Tibial nerve (tissue), 4 donors: Measurements from ENCODE around the gene FCAMR. TPM values are rescaled to one million over a fixed set of nuclear protein-coding genes. Genes with fewer than 3 reads are reported as not detected.

Experiments
- DNase-seq, 2 donors: peaks; one replicate each; pipeline ENCODE4 v3.0.0-alpha.2; 2019; ENCODE audit warnings: low spot score in 2 of 2
- H3K27ac ChIP-seq, 4 donors: fragments of 200-600 bp; sonication (generic) in 3 of 4; one replicate each; pipeline ENCODE4 v1.5.1; 2017 to 2019; ENCODE audit warnings: mild to moderate bottlenecking in 1 of 4
- H3K27me3 ChIP-seq, 2 donors: fragments of 200-600 bp; sonication (generic) in 1 of 2; one replicate each; pipeline versions ENCODE4 v1.5.1 to v1.6.0; 2017 to 2019
- H3K36me3 ChIP-seq, 3 donors: fragments of 200-600 bp; sonication (generic); one replicate each; pipeline ENCODE4 v1.5.1; 2018 to 2019
- H3K4me1 ChIP-seq, 4 donors: fragments of 200-600 bp; sonication (generic) in 3 of 4; one replicate each; pipeline ENCODE4 v1.5.1; 2017 to 2019
- H3K4me3 ChIP-seq, 4 donors: fragments of 200-600 bp; sonication (generic) in 3 of 4; one replicate each; pipeline ENCODE4 v1.5.1; 2017 to 2019; ENCODE audit warnings: mild to moderate bottlenecking in 1 of 4, moderate library complexity in 1 of 4
- H3K9me3 ChIP-seq, 4 donors: fragments of 200-600 bp; sonication (generic) in 3 of 4; one replicate each; pipeline ENCODE4 v1.5.1; 2017 to 2019
- EP300 ChIP-seq, 2 donors: sonication (generic); formaldehyde crosslinking; IDR thresholded peaks; one replicate each; pipeline ENCODE4 v1.6.1; 2017; ENCODE audit warnings: antibody characterized with exemption in 2 of 2, mild to moderate bottlenecking in 1 of 2
- POLR2A ChIP-seq, 2 donors: fragments of 450-650 bp; IDR thresholded peaks; one replicate each; pipeline ENCODE4 v1.6.1; 2017; ENCODE audit warnings: antibody characterized with exemption in 2 of 2, mild to moderate bottlenecking in 2 of 2, moderate library complexity in 2 of 2
- WGBS, 2 donors: methylation state at CpG; one replicate each; pipeline ENCODE4 v1.1.5; 2018; 5-methylcytosine and 5-hydroxymethylcytosine counted together
- total RNA-seq, 4 donors: library from RNA; depleted of rRNA; stranded (reverse); fragments of >200 nt; gene quantifications; one replicate each; pipeline ENCODE4 v1.1.0, GENCODE V29; 2016
- TF ChIP-seq, protein P1 (sequence below), 5 experiments: fragments of 200-600 bp in 3 of 5; fragments of 450-650 bp in 2 of 5; sonication (generic) in 3 of 5; IDR thresholded peaks; one replicate each; pipeline ENCODE4 v1.5.1; 2016 to 2019; ENCODE audit warnings: antibody characterized with exemption in 5 of 5, mild to moderate bottlenecking in 3 of 5, moderate library complexity in 2 of 5

Gene FCAMR
- total RNA-seq, 4 donors from 2014 or later, result not detected

DNA sequence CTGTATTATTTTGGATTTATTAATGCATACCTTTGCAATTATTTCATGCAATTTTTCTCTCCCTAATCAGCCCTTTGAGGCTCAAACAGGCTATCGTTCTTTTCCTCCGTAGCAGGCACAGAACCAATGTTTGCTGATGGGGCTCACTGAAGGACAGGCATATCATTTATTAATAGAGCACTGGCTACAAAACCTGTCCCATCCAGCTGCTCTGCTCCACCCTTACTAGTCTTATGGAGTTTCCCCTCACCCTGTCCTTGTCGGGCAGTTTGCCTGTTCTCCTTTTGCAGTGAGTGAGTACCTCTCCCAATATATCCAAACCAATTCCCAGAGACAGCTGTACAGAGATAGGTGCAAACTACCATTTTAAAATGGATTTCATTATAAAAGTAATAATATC, 16.6 kb upstream of the FCAMR start:
- no peaks in the 10 kb centered on the region for H3K27me3 ChIP-seq
- H3K9me3 ChIP-seq, result no peaks in the 10 kb centered on the region
- TF ChIP-seq EP300 (IDR thresholded peaks at IDR 0.05) (no peak), POLR2A (IDR thresholded peaks at IDR 0.05) (no peak)
- TF ChIP-seq, protein P1, sequence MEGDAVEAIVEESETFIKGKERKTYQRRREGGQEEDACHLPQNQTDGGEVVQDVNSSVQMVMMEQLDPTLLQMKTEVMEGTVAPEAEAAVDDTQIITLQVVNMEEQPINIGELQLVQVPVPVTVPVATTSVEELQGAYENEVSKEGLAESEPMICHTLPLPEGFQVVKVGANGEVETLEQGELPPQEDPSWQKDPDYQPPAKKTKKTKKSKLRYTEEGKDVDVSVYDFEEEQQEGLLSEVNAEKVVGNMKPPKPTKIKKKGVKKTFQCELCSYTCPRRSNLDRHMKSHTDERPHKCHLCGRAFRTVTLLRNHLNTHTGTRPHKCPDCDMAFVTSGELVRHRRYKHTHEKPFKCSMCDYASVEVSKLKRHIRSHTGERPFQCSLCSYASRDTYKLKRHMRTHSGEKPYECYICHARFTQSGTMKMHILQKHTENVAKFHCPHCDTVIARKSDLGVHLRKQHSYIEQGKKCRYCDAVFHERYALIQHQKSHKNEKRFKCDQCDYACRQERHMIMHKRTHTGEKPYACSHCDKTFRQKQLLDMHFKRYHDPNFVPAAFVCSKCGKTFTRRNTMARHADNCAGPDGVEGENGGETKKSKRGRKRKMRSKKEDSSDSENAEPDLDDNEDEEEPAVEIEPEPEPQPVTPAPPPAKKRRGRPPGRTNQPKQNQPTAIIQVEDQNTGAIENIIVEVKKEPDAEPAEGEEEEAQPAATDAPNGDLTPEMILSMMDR (IDR thresholded peaks at IDR 0.05), result no peak
- no peaks in the 10 kb centered on the region for H3K36me3 ChIP-seq
- no peak overlapping the region for H3K27ac ChIP-seq
- no peak overlapping the region for H3K4me3 ChIP-seq
- 60 to 62% methylated on average over 3 of the region's 3 CpGs for WGBS, 2 donors
- H3K4me1 ChIP-seq, result no peaks in the 10 kb centered on the region
- DNase-seq, result no peak

DNA sequence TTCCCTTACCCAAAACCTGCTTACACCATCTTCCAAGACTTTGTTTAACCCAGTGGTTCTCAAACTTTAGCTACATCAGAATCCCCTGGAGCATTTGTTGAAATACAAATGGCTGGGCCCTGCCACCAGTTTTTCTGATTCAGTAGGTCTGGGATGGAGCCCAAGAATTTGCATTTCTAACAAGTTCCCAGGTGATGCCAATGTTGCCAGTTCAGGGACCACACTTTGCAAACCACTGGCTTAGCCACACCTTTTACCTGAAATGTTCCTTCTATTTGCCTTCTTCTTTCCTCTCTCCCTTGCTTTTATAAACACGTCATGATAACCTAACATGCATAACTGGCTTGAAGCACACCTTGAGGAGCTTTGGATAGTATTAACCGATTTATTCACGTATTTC, 16.1 kb upstream of the FCAMR start:
- no peak for DNase-seq
- TF ChIP-seq POLR2A (IDR thresholded peaks at IDR 0.05), result no peak
- TF ChIP-seq, protein P1 (IDR thresholded peaks at IDR 0.05), result no peak
- TF ChIP-seq EP300 (IDR thresholded peaks at IDR 0.05), result no peak
- Histone ChIP-seq H3K4me3 (no peak overlapping the region), H3K4me1 (no peaks in the 10 kb centered on the region), H3K36me3 (no peaks in the 10 kb centered on the region), H3K27ac (no peak overlapping the region), H3K27me3 (no peaks in the 10 kb centered on the region), H3K9me3 (no peaks in the 10 kb centered on the region)
- 82 to 87% methylated on average over 3 of the region's 3 CpGs for WGBS, 2 donors

DNA sequence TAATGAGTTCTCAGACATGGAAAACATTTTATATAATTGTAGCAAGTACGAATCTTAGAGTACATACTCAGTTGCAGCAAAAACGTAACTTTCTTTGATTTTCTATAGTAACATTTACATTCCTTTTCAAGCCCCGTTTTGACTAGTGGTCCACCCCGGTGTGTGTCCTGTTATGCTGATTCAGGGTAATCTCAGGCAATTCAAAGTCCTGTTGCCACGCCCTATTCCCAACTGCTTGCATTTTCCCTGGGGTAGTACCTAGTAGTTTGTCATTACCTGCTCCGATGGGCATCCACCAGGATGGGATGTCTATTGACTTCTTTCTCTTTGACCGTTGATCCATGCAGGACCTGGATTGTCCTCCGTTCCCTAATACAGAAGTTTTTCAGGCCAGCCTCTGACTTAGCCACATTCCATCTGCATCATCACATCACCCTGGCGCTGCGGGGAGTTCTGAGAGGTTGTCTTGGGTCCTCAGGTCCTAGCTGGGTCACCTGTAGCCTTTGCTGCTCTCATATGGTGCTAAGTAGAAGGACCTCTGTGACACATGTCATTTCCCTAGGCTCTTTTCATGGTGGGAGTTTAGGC, 15.0 kb upstream of the FCAMR start:
- Histone ChIP-seq H3K27me3 (no peaks in the 10 kb centered on the region), H3K36me3 (no peaks in the 10 kb centered on the region), H3K9me3 (no peaks in the 10 kb centered on the region), H3K4me3 (no peak overlapping the region), H3K4me1 (no peaks in the 10 kb centered on the region), H3K27ac (no peak overlapping the region)
- 62 to 65% methylated on average over 10 of the region's 10 CpGs for WGBS, 2 donors
- TF ChIP-seq, protein P1 (IDR thresholded peaks at IDR 0.05), result no peak
- TF ChIP-seq EP300 (IDR thresholded peaks at IDR 0.05) (no peak), POLR2A (IDR thresholded peaks at IDR 0.05) (no peak)
- DNase-seq, result no peak

DNA sequence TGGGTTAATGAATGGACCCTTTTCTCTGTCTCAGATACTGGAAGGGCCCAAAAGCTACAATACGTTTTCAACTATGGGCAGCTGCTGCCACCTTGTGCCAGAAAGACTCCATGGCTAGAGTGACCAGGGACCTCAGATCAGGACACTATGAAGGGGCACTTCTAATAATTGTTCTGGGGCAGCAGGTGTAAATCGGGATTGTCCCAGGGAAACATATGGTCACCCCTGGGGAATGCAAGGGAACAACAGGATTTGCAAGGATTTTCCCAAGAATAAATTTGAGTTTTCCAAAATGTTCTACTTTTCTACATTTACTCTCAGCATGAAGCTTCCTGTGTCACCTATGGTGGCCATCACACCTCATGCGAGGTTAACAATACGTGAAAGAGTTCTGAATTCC, 12.0 kb upstream of the FCAMR start:
- DNase-seq, result peak in 1 of 2 donors; percentile 57
- no peaks in the 10 kb centered on the region for H3K4me1 ChIP-seq
- H3K27me3 ChIP-seq, result no peaks in the 10 kb centered on the region
- H3K4me3 ChIP-seq, result no peak overlapping the region
- TF ChIP-seq POLR2A (IDR thresholded peaks at IDR 0.05) (no peak), EP300 (IDR thresholded peaks at IDR 0.05) (no peak)
- TF ChIP-seq, protein P1 (IDR thresholded peaks at IDR 0.05), result peak in 4 of 5 experiments; percentile 61 to 64 (median 64)
- WGBS, 2 donors, result 24 to 26% methylated on average over 4 of the region's 4 CpGs
- H3K9me3 ChIP-seq, result no peaks in the 10 kb centered on the region
- H3K27ac ChIP-seq, result no peak overlapping the region
- no peaks in the 10 kb centered on the region for H3K36me3 ChIP-seq

DNA sequence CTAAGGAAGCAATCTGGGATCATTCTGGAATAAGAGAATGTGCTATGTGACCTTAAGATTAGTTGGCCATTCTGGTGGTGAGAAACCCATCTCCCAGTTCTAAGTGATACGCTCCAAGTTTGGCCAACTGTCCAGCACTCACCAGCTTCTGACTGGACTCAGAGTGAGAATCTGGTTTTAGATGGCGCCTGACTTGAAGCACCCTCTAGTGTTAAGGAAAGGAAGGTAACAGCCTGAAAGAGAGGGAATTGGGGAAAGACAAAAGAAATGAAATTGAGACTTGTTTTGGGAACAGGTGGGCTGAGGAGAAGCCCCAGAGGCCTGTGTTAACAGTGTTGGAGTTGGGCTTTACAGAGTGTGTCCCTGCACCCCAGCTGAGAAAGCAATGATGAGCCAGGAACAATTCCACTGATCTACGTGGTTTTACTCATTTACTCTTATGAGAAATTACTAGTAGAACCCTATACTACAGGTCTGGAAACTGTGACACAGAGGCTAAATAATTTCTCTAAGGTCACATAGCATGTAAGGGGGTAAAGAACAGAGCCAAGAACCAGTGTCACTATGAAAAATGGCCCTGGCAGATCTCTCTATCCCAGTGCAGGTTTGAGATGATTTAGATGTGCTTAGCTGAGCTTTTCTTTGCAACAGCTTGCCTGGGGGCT, 9.3 kb upstream of the FCAMR start:
- Histone ChIP-seq H3K4me3 (no peak overlapping the region), H3K4me1 (no peaks in the 10 kb centered on the region), H3K9me3 (no peaks in the 10 kb centered on the region), H3K27ac (no peak overlapping the region), H3K27me3 (no peaks in the 10 kb centered on the region), H3K36me3 (no peaks in the 10 kb centered on the region)
- TF ChIP-seq EP300 (IDR thresholded peaks at IDR 0.05), result no peak
- TF ChIP-seq, protein P1 (IDR thresholded peaks at IDR 0.05), result peak in 3 of 5 experiments; percentile 18 to 26 (median 18)
- no peak for TF ChIP-seq POLR2A (IDR thresholded peaks at IDR 0.05)
- 79 to 82% methylated on average over 3 of the region's 3 CpGs for WGBS, 2 donors
- no peak for DNase-seq
